VCaP (cell line): ENCODE measurements around the gene LIM2.

Experiments used
- H3K27ac ChIP-seq: fragments of 450-650 bp; 2 replicates; pipeline ENCODE4 v1.5.1; 2017
- TF ChIP-seq, protein P1 (sequence below): fragments of 450-650 bp; conservative IDR thresholded peaks from 2 replicates; pipeline ENCODE4 v1.5.1; 2017; ENCODE audit warnings: mild to moderate bottlenecking, moderate library complexity

The LIM2 gene

DNA sequence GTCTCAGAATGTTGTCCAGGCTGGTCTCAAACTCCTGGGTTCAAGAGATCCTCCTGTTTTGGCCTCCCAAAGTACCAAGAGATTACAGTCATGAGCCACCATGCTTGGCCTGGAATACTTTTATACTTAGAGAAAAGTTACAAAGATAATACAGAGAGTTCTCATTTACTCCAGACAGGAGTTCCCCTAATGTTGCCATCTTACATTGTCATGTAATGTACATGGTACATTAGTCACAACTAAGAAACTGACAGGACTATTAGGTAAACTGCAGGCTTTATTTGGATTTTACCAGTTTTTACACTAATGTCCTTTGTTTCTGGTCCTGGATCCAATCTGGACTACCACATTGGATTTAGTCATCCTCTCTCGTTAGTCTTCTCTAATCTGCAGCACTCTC is 4.9 kb upstream of the LIM2 start:
- TF ChIP-seq, protein P1, sequence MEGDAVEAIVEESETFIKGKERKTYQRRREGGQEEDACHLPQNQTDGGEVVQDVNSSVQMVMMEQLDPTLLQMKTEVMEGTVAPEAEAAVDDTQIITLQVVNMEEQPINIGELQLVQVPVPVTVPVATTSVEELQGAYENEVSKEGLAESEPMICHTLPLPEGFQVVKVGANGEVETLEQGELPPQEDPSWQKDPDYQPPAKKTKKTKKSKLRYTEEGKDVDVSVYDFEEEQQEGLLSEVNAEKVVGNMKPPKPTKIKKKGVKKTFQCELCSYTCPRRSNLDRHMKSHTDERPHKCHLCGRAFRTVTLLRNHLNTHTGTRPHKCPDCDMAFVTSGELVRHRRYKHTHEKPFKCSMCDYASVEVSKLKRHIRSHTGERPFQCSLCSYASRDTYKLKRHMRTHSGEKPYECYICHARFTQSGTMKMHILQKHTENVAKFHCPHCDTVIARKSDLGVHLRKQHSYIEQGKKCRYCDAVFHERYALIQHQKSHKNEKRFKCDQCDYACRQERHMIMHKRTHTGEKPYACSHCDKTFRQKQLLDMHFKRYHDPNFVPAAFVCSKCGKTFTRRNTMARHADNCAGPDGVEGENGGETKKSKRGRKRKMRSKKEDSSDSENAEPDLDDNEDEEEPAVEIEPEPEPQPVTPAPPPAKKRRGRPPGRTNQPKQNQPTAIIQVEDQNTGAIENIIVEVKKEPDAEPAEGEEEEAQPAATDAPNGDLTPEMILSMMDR, result no peak

DNA sequence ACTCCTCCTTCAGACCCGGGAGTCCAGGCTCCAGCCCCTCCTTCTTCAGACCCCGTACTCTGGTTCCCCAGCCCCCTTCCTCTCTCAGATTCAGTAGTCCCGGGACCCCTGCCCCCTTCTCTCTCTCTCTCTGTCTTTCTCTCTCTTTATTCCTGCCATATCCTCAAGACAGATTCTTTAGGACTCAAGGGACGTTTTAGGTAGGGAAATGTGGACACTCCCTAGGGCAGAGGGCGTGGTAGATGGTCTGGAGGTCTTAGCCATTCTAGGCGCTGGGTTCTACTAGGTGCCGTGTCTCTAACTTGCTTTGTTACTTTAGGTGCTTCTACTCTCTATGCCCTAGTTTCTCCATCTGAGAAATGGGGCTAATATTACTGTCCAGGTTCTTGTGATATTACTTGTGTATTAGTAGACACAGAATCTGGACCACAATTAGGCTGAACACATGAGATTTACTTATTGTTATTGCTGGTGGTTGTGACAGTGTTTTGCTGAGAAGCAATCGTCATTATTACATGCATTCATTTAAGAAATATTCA is 3.4 kb upstream of the LIM2 start:
- TF ChIP-seq, protein P1, result no peak
- no peak overlapping the region for H3K27ac ChIP-seq

More for the DNA sequence above, 4.9 kb upstream of the LIM2 start:
- H3K27ac ChIP-seq, result no peak overlapping the region

DNA sequence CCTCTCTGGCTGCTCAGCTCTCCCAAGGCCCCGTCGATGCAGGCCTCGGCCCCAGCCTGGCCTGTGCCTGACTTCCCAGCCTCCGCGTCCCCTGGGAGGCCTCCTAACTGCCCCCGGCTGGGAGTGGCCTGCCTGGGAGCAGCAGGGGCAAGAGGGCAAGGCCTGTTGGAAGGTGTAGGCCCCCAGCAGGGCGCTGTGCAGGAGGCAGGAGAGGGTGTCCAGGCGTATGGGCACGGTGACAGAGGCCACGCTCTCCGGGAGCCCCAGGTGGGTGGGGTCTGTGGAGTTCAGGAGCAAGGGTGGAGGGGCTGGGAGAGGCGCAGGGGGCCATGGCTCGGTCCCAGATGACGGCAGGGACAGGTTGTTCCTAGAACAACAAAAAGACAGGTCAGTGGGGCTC is 1.4 kb upstream of the LIM2 start:
- H3K27ac ChIP-seq, result no peak overlapping the region

DNA sequence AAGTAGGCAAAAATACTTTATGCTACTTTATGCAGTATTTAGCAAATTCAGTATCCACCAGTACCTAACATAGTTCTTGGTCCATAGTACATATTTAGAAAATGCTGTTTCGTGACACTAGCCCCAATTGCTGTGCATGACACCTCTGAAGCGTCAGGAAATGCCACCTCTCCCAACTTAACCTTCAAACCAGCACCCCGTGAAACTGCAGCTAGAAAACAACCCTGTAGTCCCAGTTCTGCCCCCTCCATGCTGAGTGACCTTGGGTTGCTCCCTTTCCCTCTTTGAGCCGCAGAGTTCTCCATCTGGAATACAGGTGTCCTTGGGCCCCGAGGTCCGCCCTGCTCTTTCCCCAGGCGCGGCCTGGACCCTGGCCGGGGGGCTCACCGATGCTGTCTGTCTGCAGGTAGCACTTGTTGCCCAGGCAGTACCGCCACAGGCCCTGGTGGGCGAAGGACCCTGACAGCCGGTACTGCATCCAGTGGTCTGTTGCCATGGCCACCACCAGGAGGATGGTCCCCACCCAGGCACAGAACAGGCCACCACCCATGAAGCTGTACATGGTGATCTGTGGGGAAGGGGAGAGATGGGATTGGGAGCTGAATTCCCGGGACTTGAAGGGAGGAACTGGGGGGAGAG is 773 bp downstream of the LIM2 start:
- TF ChIP-seq, protein P1, result no peak
- H3K27ac ChIP-seq, result no peak overlapping the region

More for the DNA sequence above, 1.4 kb upstream of the LIM2 start:
- TF ChIP-seq, protein P1, result no peak

DNA sequence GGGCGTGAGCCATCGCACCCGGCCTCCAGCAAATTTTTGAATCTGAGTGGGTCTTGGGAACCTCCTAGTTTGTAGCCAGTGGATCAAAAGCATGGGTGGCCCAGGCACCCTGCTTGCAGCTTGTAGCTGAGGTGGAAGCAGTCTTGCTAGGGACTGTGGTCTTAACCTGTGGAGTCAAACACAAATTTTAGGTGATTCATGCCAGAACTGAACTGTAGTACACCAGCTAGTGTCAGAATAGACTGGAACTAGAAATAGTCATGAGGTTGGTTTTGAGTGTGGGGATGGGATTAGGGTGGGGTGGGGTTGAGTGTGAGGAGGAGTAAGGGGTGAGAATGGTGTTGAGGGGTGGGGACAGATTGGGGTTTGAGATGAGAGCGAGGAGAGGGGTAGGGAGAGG is 5.8 kb downstream of the LIM2 start:
- TF ChIP-seq, protein P1, result no peak
- no peak overlapping the region for H3K27ac ChIP-seq

DNA sequence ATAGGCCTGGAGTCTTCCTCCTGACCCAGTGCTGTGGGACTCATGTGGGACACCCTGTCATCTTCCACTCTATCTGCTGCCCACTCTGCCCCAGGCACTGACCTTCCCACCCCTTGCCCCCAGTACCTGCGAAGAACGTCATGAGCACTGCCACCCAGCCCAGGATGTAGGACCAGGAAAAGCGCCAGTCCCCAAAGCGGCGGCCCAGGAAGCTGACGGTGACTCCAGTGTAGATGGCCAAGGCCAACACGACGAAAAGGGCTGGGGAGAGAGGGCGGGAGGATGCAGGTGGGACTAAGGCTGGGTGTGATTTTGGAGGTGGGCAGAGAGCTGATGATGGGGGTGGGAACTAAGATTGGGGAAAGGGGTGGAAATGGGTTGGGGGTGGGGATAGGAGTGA is 7.4 kb downstream of the LIM2 start:
- H3K27ac ChIP-seq, result no peak overlapping the region
- TF ChIP-seq, protein P1, result no peak

DNA sequence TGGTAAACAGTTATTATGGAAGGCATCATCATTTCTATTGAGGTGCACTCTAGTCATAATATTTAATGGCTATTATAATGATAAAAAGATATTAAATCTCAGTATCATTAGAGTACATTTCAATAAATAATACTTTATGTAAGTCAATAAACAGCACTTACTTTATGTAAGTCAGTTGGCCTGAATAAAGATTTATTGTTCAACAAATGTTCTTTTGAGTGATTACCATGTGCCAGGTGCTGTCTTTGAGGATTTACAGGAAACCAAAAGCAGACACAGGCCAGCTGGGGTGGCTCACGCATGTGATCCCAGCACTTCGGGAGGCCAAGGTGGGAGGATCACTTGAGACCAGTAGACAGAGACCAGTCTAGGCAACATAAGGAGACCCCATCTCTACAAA is 10.4 kb downstream of the LIM2 start:
- peak overlapping the region; percentile 68 for H3K27ac ChIP-seq
- TF ChIP-seq, protein P1, result no peak
